ENCODE data around the gene HS3ST6. TPM values are rescaled to one million over a fixed set of nuclear protein-coding genes. Genes with fewer than 3 reads are reported as not detected.
A peak's percentile ranks its signal among the peaks of the same experiment; 100 is the strongest.
"Not testable (repeated sequence)": the region's sequence is repeated elsewhere in the genome, so short reads cannot be mapped to it uniquely, and the experiment has no call there.

HS3ST6 gene
- total and polyA plus RNA-seq, 9 of the 15 experiments (the other 6 are each of a cell fraction or from before 2014, with no cell fraction given) = not detected

DNA sequence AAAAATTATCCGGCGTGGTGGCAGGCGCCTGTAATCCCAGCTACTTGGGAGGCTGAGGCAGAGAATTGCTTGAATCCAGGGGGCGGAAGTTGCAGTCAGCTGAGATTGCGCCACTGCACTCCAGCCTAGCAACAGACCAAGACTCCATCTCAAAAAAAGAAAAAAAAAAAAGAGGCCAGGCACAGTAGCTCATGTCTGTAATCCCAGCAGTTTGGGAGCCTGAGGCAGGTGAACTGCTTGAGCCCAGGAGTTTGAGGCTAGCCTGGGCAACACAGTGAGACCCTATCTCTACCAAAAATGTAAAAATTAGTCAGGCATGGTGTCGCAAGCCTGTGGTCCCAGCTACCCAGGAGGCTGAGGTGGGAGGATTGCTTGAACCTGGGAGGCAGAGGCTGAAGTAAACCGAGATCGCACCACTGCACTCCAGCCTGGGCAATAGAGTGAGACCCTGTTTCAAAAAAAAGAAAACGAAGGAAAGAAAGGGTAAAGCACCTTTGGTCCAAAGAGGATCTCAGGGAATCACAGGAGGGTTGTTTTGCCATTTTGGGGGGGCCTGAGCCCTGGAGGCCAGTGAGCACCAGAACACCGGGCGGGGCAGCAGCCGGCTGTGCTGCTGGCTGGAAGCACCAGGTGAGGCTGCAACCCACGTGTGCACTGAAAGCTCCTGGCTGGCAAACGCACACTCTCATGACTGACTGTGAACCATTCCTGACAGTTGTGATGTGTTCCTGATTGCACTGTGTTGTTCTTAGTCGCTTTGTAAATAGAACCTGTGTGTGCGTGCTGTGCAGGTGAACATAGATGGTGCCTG lies 18.4 kb downstream of the HS3ST6 start (continued):
- TF ChIP-seq DDX20 (tag; IDR thresholded peaks at IDR 0.05; ENCODE audit: low read depth) (no peak), STAT5A (IDR thresholded peaks at IDR 0.05; ENCODE audit: borderline replicate concordance, low read length) (no peak), ARID2 (IDR thresholded peaks at IDR 0.05) (no peak), ZKSCAN8 (CRISPR knock-in tag; IDR thresholded peaks at IDR 0.05) (no peak), POLR2G (IDR thresholded peaks at IDR 0.05; ENCODE audit: low read depth, low read length) (no peak)

DNA sequence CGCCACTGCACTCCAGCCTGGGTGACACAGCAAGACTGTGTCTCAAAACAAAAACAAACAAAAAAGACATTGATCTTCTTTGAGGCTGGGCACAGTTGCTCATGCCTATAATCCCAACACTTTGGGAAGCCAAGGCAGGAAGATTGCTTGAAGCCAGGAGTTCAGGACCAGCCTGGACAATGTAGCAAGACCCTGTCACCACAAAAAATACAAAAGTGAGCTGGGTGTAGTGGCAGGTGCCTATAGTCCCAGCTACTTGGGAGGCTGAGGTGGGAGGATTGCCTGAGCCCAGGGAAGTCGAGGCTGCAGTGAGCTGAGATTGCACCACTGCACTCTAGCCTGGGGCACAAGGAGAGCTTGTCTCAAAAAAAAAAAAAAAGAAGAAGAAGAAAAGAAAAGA lies 20.5 kb downstream of the HS3ST6 start:
- FAIRE-seq; H3K4me3 ChIP-seq; H2AFZ ChIP-seq (ENCODE audit: low read depth, low read length); BruUV-seq (replicated peaks); H3K9me1 ChIP-seq (ENCODE audit: control insufficient read depth, insufficient read depth, low read length); intact Hi-C loops (cut with micrococcal nuclease); H3K9ac ChIP-seq (ENCODE audit: insufficient read depth in 1 of 2, low read depth in 2 of 2, low read length in 2 of 2); H3K79me2 ChIP-seq (ENCODE audit: control insufficient read depth, insufficient read depth, low read length); H3K27ac ChIP-seq (ENCODE audit: extremely low read depth, low read depth, low read length); ATAC-seq; H3K36me3 ChIP-seq (ENCODE audit: control insufficient read depth, insufficient read depth, low read length); in situ Hi-C loops (cut with MboI); H3K4me2 ChIP-seq (ENCODE audit: insufficient read depth, low read length); H3K9me3 ChIP-seq (replicated peaks; ENCODE audit: control insufficient read depth, insufficient read depth, low read depth, low read length); DNase-seq (ENCODE audit: extremely low read depth in 1 of 4, low spot score in 3 of 4); H4K20me1 ChIP-seq (replicated peaks; ENCODE audit: control insufficient read depth, insufficient read depth, low read length): not testable (repeated sequence)
- POLR2A ChIA-PET = interaction anchor here (0.7 kb wide), 1 partner anchor 9 kb away, joined by 4 read pairs; no protein-coding TSS in a partner anchor
- WGBS (ENCODE audit: insufficient coverage, low coverage, missing lambda C conversion rate) = 7% methylated on average over 2 of the region's 2 CpGs
- CTCF ChIA-PET (ENCODE audit: low intra/inter-chr PET ratio) = interaction anchor here (0.6 kb wide), 1 partner anchor 65 kb away, joined by 4 read pairs; no protein-coding TSS in a partner anchor
- Histone ChIP-seq H3K4me1 (replicated peaks in 1 of 2; ENCODE audit: control insufficient read depth in 2 of 2, insufficient read depth in 2 of 2, low read length in 2 of 2) (peaks cover 0 to 12% of the 10 kb centered on the region in 2 experiments; a peak in 1 of 5 replicates), H3K27me3 (ENCODE audit: control insufficient read depth in 2 of 2, insufficient read depth in 2 of 2, low read length in 2 of 2) (peaks cover 41 to 59% of the 10 kb centered on the region in 2 experiments)
- TF ChIP-seq NRF1 (conservative IDR thresholded peaks at IDR 0.05 in 1 of 2, IDR thresholded peaks at IDR 0.05 in 1 of 2) = peak; percentile 32 to 45; a peak in 3 of 4 replicates
- TF ChIP-seq ZNF121 (CRISPR knock-in tag; conservative IDR thresholded peaks at IDR 0.05) = peak; percentile 97
